Measurements from ENCODE around the gene GNA14.

- TF ChIP-seq CTCF (conservative IDR thresholded peaks at IDR 0.05) (no peak), EZH2 (IDR thresholded peaks at IDR 0.05; ENCODE audit: low read depth) (no peak)
Observed at GRCh38 chr9:77442436-77442835, 205.7 kb downstream of the GNA14 start.

All from PC-9 (cell line).